Measurements from ENCODE around the gene TUBB2A. TPM values are rescaled to one million over a fixed set of nuclear protein-coding genes. Genes with fewer than 3 reads are reported as not detected.
"Not testable (repeated sequence)": the region's sequence is repeated elsewhere in the genome, so short reads cannot be mapped to it uniquely, and the experiment has no call there.

TUBB2A gene
- total RNA-seq, 2 experiments from 2014 or later: 54.3 to 58.5 TPM

GRCh38 chr6:3200682-3201081, 43.3 kb upstream of the TUBB2A start:
- ChIA-PET CTCF (interaction anchor here (1.5 kb wide), 1 partner anchor 17 kb away, joined by 3 read pairs; no protein-coding TSS in a partner anchor), POLR2A (no interaction called here)
- Mint-ChIP-seq H3K36me3 (ENCODE audit: low read depth) (no peaks in the 10 kb centered on the region), H3K27me3 (peaks cover 25% of the 10 kb centered on the region), H3K4me1 (ENCODE audit: low read depth) (no peaks in the 10 kb centered on the region), H3K9me3 (peaks cover 2% of the 10 kb centered on the region), H3K27ac (no peak overlapping the region), H3K4me3 (no peak overlapping the region)
- no peak for ATAC-seq (ENCODE audit: poor library complexity)
- peaks cover 5 to 10% of the 10 kb centered on the region in 2 experiments for H3K27me3 ChIP-seq (ENCODE audit: control insufficient read depth in 1 of 2, insufficient read depth in 2 of 2, low read length in 2 of 2)
- intact Hi-C loops (cut with DNase I, micrococcal nuclease): no loop called here
- H3K4me3 ChIP-seq (ENCODE audit: low read length): no peak overlapping the region
- H3K36me3 ChIP-seq (ENCODE audit: insufficient read depth, low read length): no peaks in the 10 kb centered on the region
- no peaks in the 10 kb centered on the region for H3K4me1 ChIP-seq (ENCODE audit: insufficient read depth, low read length)
- no peaks in the 10 kb centered on the region for H3K9me3 ChIP-seq (ENCODE audit: control insufficient read depth in 1 of 2, insufficient read depth in 1 of 2, low read length in 2 of 2)
- no peak for DNase-seq
- TF ChIP-seq, protein P1, sequence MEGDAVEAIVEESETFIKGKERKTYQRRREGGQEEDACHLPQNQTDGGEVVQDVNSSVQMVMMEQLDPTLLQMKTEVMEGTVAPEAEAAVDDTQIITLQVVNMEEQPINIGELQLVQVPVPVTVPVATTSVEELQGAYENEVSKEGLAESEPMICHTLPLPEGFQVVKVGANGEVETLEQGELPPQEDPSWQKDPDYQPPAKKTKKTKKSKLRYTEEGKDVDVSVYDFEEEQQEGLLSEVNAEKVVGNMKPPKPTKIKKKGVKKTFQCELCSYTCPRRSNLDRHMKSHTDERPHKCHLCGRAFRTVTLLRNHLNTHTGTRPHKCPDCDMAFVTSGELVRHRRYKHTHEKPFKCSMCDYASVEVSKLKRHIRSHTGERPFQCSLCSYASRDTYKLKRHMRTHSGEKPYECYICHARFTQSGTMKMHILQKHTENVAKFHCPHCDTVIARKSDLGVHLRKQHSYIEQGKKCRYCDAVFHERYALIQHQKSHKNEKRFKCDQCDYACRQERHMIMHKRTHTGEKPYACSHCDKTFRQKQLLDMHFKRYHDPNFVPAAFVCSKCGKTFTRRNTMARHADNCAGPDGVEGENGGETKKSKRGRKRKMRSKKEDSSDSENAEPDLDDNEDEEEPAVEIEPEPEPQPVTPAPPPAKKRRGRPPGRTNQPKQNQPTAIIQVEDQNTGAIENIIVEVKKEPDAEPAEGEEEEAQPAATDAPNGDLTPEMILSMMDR (IDR thresholded peaks at IDR 0.05): no peak
- no peak overlapping the region for H3K27ac ChIP-seq (ENCODE audit: low read depth in 1 of 2, low read length in 2 of 2)

GRCh38 chr6:3199382-3199781, 42.0 kb upstream of the TUBB2A start:
- Mint-ChIP-seq H3K4me3 (no peak overlapping the region), H3K36me3 (ENCODE audit: low read depth) (no peaks in the 10 kb centered on the region), H3K4me1 (ENCODE audit: low read depth) (no peaks in the 10 kb centered on the region), H3K9me3 (no peaks in the 10 kb centered on the region), H3K27ac (no peak overlapping the region), H3K27me3 (peaks cover 25% of the 10 kb centered on the region)
- H3K27ac ChIP-seq (ENCODE audit: low read depth in 1 of 2, low read length in 2 of 2): no peak overlapping the region
- CTCF ChIA-PET: interaction anchor here (1.5 kb wide), 1 partner anchor 18 kb away, joined by 3 read pairs; no protein-coding TSS in a partner anchor
- H3K9me3 ChIP-seq (ENCODE audit: control insufficient read depth in 1 of 2, insufficient read depth in 1 of 2, low read length in 2 of 2): no peaks in the 10 kb centered on the region
- TF ChIP-seq, protein P1 (IDR thresholded peaks at IDR 0.05): no peak
- no peak overlapping the region for H3K4me3 ChIP-seq (ENCODE audit: low read length)
- intact Hi-C loops (cut with DNase I, micrococcal nuclease): no loop called here
- DNase-seq: no peak
- POLR2A ChIA-PET: no interaction called here
- H3K36me3 ChIP-seq (ENCODE audit: insufficient read depth, low read length): no peaks in the 10 kb centered on the region
- peaks cover 5 to 8% of the 10 kb centered on the region in 2 experiments for H3K27me3 ChIP-seq (ENCODE audit: control insufficient read depth in 1 of 2, insufficient read depth in 2 of 2, low read length in 2 of 2)
- no peak for ATAC-seq (ENCODE audit: poor library complexity)
- H3K4me1 ChIP-seq (ENCODE audit: insufficient read depth, low read length): no peaks in the 10 kb centered on the region

DNA sequence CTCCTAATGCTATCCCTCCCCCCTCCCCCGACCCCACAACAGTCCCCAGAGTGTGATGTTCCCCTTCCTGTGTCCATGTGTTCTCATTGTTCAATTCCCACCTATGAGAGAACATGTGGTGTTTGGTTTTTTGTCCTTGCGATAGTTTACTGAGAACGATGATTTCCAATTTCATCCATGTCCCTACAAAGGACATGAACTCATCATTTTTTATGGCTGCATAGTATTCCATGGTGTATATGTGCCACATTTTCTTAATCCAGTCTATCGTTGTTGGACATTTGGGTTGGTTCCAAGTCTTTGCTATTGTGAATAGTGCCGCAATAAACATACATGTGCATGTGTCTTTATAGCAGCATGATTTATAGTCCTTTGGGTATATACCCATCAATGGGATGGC, 40.4 kb upstream of the TUBB2A start:
- H3K36me3 Mint-ChIP-seq (ENCODE audit: low read depth); H3K27me3 ChIP-seq (ENCODE audit: control insufficient read depth in 1 of 2, insufficient read depth in 2 of 2, low read length in 2 of 2); H3K4me1 ChIP-seq (ENCODE audit: insufficient read depth, low read length); DNase-seq; intact Hi-C loops (cut with DNase I, micrococcal nuclease); POLR2A ChIA-PET; H3K4me1 Mint-ChIP-seq (ENCODE audit: low read depth); H3K4me3 ChIP-seq (ENCODE audit: low read length); H3K9me3 ChIP-seq (ENCODE audit: control insufficient read depth in 1 of 2, insufficient read depth in 1 of 2, low read length in 2 of 2); H3K9me3 Mint-ChIP-seq; H3K27ac ChIP-seq (ENCODE audit: low read depth in 1 of 2, low read length in 2 of 2); H3K27ac Mint-ChIP-seq; H3K4me3 Mint-ChIP-seq; CTCF ChIA-PET; H3K36me3 ChIP-seq (ENCODE audit: insufficient read depth, low read length); ATAC-seq (ENCODE audit: poor library complexity): not testable (repeated sequence)
- peaks cover 16% of the 10 kb centered on the region for H3K27me3 Mint-ChIP-seq

DNA sequence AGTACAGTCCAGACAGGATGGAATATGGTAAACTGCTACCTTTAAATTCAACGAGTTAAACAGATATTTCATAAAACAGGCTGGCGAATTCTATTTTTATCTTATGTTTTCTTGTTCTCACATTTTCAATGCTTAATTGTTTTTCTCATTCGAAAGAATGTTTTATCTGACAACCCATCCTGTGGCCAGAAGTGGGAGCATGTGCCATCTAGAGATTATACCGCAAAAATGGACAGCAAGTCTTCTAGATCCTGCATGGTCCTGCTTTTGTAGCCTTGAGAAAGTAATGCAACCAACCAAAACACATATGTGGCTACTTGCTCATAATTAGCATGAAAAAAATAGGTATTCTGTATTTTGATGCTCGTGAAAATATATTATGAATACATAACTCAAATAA, 39.4 kb upstream of the TUBB2A start:
- peaks cover 14% of the 10 kb centered on the region for H3K27me3 Mint-ChIP-seq
- POLR2A ChIA-PET: no interaction called here
- Histone ChIP-seq H3K27ac (ENCODE audit: low read depth in 1 of 2, low read length in 2 of 2) (no peak overlapping the region), H3K4me1 (ENCODE audit: insufficient read depth, low read length) (no peaks in the 10 kb centered on the region), H3K27me3 (ENCODE audit: control insufficient read depth in 1 of 2, insufficient read depth in 2 of 2, low read length in 2 of 2) (peaks cover 0 to 8% of the 10 kb centered on the region in 2 experiments), H3K4me3 (ENCODE audit: low read length) (no peak overlapping the region), H3K36me3 (ENCODE audit: insufficient read depth, low read length) (no peaks in the 10 kb centered on the region), H3K9me3 (ENCODE audit: control insufficient read depth in 1 of 2, insufficient read depth in 1 of 2, low read length in 2 of 2) (no peaks in the 10 kb centered on the region)
- intact Hi-C loops (cut with DNase I, micrococcal nuclease): no loop called here
- no peaks in the 10 kb centered on the region for H3K36me3 Mint-ChIP-seq (ENCODE audit: low read depth)
- H3K27ac Mint-ChIP-seq: no peak overlapping the region
- no peak for DNase-seq
- TF ChIP-seq, protein P1 (IDR thresholded peaks at IDR 0.05): no peak
- no peaks in the 10 kb centered on the region for H3K4me1 Mint-ChIP-seq (ENCODE audit: low read depth)
- H3K9me3 Mint-ChIP-seq: no peaks in the 10 kb centered on the region
- no peak overlapping the region for H3K4me3 Mint-ChIP-seq
- CTCF ChIA-PET: no interaction called here
- no peak for ATAC-seq (ENCODE audit: poor library complexity)
